AG04449 (cell line): ENCODE results near the gene ZFP36.
A peak's percentile ranks its signal among the peaks of the same experiment; 100 is the strongest.

Experiments
- CTCF ChIA-PET: fragments of 350-600 bp; formaldehyde crosslinking; extraction: SDS; loops from one replicate; lab custom pipeline; 2021; ENCODE audit warnings: antibody characterized with exemption; lab: Yijun Ruan, JAX
- POLR2A ChIA-PET: fragments of 400-600, 350-600 bp; formaldehyde crosslinking; extraction: SDS; loops from one replicate; lab custom pipeline; 2020; ENCODE audit warnings: antibody characterized with exemption, inconsistent platforms; lab: Yijun Ruan, JAX
- DNase-seq: peaks from one replicate; pipeline ENCODE4 v3.0.0-alpha.2; 2010; ENCODE audit warnings: low read depth, low spot score
- H3K4me3 ChIP-seq: 2 replicates; pipeline ENCODE4 v1.5.1; 2011; ENCODE audit warnings: low read depth, mild to moderate bottlenecking, control low read depth, low read length
- TF ChIP-seq, protein P1 (sequence below): IDR thresholded peaks from one replicate; pipeline ENCODE4 v1.5.1; 2011; ENCODE audit warnings: mild to moderate bottlenecking, moderate library complexity, low read length, control low read depth, inconsistent platforms; ENCODE audit not compliant: insufficient read depth; ENCODE audit errors: missing control alignments

The ZFP36 gene

GRCh38 chr19:39438270-39438934 is 31.8 kb downstream of the ZFP36 start:
- TF ChIP-seq, protein P1, sequence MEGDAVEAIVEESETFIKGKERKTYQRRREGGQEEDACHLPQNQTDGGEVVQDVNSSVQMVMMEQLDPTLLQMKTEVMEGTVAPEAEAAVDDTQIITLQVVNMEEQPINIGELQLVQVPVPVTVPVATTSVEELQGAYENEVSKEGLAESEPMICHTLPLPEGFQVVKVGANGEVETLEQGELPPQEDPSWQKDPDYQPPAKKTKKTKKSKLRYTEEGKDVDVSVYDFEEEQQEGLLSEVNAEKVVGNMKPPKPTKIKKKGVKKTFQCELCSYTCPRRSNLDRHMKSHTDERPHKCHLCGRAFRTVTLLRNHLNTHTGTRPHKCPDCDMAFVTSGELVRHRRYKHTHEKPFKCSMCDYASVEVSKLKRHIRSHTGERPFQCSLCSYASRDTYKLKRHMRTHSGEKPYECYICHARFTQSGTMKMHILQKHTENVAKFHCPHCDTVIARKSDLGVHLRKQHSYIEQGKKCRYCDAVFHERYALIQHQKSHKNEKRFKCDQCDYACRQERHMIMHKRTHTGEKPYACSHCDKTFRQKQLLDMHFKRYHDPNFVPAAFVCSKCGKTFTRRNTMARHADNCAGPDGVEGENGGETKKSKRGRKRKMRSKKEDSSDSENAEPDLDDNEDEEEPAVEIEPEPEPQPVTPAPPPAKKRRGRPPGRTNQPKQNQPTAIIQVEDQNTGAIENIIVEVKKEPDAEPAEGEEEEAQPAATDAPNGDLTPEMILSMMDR: no peak
- H3K4me3 ChIP-seq: no peak overlapping the region
- CTCF ChIA-PET: interaction anchor here (0.9 to 5.9 kb wide), 7 partner anchors 12 to 404 kb away, joined by 3 to 129 read pairs (median 21); partner anchors contain the start of genes EID2 and EID2B
- no peak for DNase-seq
- POLR2A ChIA-PET: interaction anchor here (0.6 to 0.8 kb wide), 3 partner anchors 32 to 101 kb away, joined by 3 read pairs; partner anchors contain the start of gene ZFP36

DNA sequence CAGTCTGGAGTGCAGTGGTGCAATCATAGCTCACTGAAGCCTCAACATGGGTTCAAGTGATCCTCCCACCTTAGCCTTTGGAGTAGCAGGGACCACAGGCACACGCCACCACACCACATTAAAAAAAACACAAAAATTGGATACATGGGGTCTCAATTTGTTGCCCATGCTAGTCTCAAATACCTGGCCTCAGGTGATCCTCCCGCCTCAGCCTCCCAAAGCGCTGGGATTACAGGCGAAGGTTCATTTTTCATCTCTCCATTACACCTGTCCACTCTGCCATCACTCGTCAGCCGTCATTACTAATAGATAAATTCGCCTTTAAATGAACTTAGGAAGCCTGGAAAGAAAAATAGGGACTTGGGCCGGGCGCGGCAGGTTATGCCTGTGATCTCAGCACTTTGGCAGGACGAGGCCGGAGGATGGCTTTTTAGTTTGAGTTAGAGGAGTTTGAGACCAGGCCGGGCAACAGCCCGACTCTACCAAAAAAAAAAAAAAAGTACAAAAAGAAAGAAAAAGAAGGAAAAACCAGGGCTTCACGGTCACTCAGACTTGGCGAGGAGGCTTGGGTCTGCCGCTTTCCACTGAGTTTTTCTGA is 38.0 kb downstream of the ZFP36 start:
- TF ChIP-seq, protein P1: no peak
- DNase-seq: no peak
- ChIA-PET CTCF (interaction anchor here (0.9 to 4.3 kb wide), 4 partner anchors 30 to 93 kb away, joined by 3 to 17 read pairs (median 4); no protein-coding TSS in a partner anchor), POLR2A (interaction anchor here (0.6 to 2.3 kb wide), 6 partner anchors 9 to 90 kb away, joined by 3 to 23 read pairs (median 6); partner anchors contain the start of genes PLEKHG2, RPS16 and TIMM50)
- peak overlapping the region; percentile 99 for H3K4me3 ChIP-seq

- DNase-seq: peak; percentile 82
- CTCF ChIA-PET: interaction anchor here (1.1 to 4.3 kb wide), 3 partner anchors 29 to 92 kb away, joined by 3 to 17 read pairs (median 6); no protein-coding TSS in a partner anchor
- peak within 1 kb of the TSS; percentile 99 for H3K4me3 ChIP-seq
- TF ChIP-seq, protein P1: no peak
- POLR2A ChIA-PET: interaction anchor here (0.6 to 2.3 kb wide), 7 partner anchors 10 to 89 kb away, joined by 3 to 23 read pairs (median 5); partner anchors contain the start of genes PLEKHG2, RPS16 and TIMM50
These were observed 38.8 kb downstream of the ZFP36 start, which contains the start of gene SUPT5H for GRCh38 chr19:39445196-39446111. TSS of gene SUPT5H (plus strand) at chr19:39445582. CDS start at chr19:39445891, 309 bp downstream.

GRCh38 chr19:39446365-39447084 is 39.9 kb downstream of the ZFP36 start:
- DNase-seq: no peak
- H3K4me3 ChIP-seq: peak overlapping the region; percentile 99
- CTCF ChIA-PET: interaction anchor here (4.3 kb wide), 1 partner anchor 28 kb away, joined by 17 read pairs; no protein-coding TSS in a partner anchor
- TF ChIP-seq, protein P1: no peak
- POLR2A ChIA-PET: interaction anchor here (1.4 kb wide), 1 partner anchor 11 kb away, joined by 6 read pairs; the partner anchor contains the start of gene RPS16

DNA sequence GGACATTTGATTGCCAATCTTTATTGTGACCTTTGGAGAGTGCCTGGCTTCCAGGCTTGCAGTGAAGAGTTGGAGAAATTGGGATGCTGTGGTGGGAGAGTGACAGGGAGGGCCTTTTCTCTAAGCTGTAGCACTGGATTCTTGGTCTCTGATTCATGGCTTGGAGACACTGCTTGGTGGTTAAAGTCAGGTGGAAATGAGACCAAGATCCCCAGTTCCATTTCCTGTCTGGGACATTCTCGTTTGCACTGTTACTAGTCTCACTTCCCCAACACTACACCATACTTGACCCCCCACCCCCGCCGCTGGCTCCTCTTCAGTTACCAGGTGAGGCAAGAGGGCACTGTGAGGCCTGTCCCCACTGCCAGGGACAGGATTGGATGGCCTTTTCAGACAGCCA is 41.6 kb downstream of the ZFP36 start:
- POLR2A ChIA-PET: interaction anchor here (1.2 kb wide), 1 partner anchor 12 kb away, joined by 4 read pairs; the partner anchor contains the start of gene RPS16
- no peak overlapping the region for H3K4me3 ChIP-seq
- CTCF ChIA-PET: interaction anchor here (0.9 to 4.3 kb wide), 4 partner anchors 11 to 85 kb away, joined by 3 to 17 read pairs (median 4); partner anchors contain the start of gene EID2B
- DNase-seq: no peak
- TF ChIP-seq, protein P1: no peak
